Measurements from ENCODE around the gene FEM1C. TPM values are rescaled to one million over a fixed set of nuclear protein-coding genes. Genes with fewer than 3 reads are reported as not detected.

The FEM1C gene
- total RNA-seq, 1 experiment from 2014 or later, result 10.3 TPM

- Mint-ChIP-seq H3K27me3 (ENCODE audit: insufficient read depth, unreplicated experiment) (no peaks in the 10 kb centered on the region), H3K9me3 (ENCODE audit: unreplicated experiment) (no peaks in the 10 kb centered on the region), H3K4me1 (ENCODE audit: insufficient read depth, unreplicated experiment) (peaks cover 73% of the 10 kb centered on the region), H3K27ac (ENCODE audit: low read depth, unreplicated experiment) (no peak overlapping the region), H3K4me3 (ENCODE audit: unreplicated experiment) (no peak overlapping the region), H3K36me3 (ENCODE audit: insufficient read depth, unreplicated experiment) (peaks cover 57% of the 10 kb centered on the region)
- TF ChIP-seq CTCF (IDR thresholded peaks at IDR 0.05; ENCODE audit: unreplicated experiment), result no peak
- intact Hi-C loops (cut with micrococcal nuclease), result no loop called here
- DNase-seq (ENCODE audit: unreplicated experiment), result no peak
- ChIA-PET CTCF (interaction anchor here (0.6 kb wide), 1 partner anchor 197 kb away, joined by 3 read pairs; no protein-coding TSS in a partner anchor), POLR2A (interaction anchor here (1.2 to 2.0 kb wide), 3 partner anchors 8 to 64 kb away, joined by 3 to 32 read pairs (median 5); partner anchors contain the start of gene FEM1C)
- BruUV-seq (replicated peaks), result no TSS peak
Observed at GRCh38 chr5:115535479-115536035, 9.0 kb downstream of the FEM1C start.

GRCh38 chr5:115532517-115532916, 12.1 kb downstream of the FEM1C start:
- TF ChIP-seq CTCF (IDR thresholded peaks at IDR 0.05; ENCODE audit: unreplicated experiment), result no peak
- DNase-seq (ENCODE audit: unreplicated experiment), result no peak
- POLR2A ChIA-PET, result interaction anchor here (0.5 to 2.4 kb wide), 8 partner anchors 11 to 935 kb away, joined by 3 to 24 read pairs (median 3); partner anchors contain the start of gene FEM1C

GRCh38 chr5:115531787-115532367, 12.7 kb downstream of the FEM1C start:
- TF ChIP-seq CTCF (IDR thresholded peaks at IDR 0.05; ENCODE audit: unreplicated experiment), result no peak
- H3K4me1 Mint-ChIP-seq (ENCODE audit: insufficient read depth, unreplicated experiment), result peaks cover 47% of the 10 kb centered on the region
- no peaks in the 10 kb centered on the region for H3K27me3 Mint-ChIP-seq (ENCODE audit: insufficient read depth, unreplicated experiment)
- DNase-seq (ENCODE audit: unreplicated experiment), result no peak
- ChIA-PET POLR2A (interaction anchor here (0.6 to 2.4 kb wide), 8 partner anchors 9 to 300 kb away, joined by 3 to 24 read pairs (median 3); partner anchors contain the start of gene FEM1C), CTCF (interaction anchor here (0.6 to 1.1 kb wide), 2 partner anchors 59 to 235 kb away, joined by 3 read pairs; no protein-coding TSS in a partner anchor)
- peaks cover 58% of the 10 kb centered on the region for H3K36me3 Mint-ChIP-seq (ENCODE audit: insufficient read depth, unreplicated experiment)
- no peak overlapping the region for H3K4me3 Mint-ChIP-seq (ENCODE audit: unreplicated experiment)
- BruUV-seq (replicated peaks), result no TSS peak
- intact Hi-C loops (cut with micrococcal nuclease), result no loop called here
- H3K9me3 Mint-ChIP-seq (ENCODE audit: unreplicated experiment), result no peaks in the 10 kb centered on the region
- no peak overlapping the region for H3K27ac Mint-ChIP-seq (ENCODE audit: low read depth, unreplicated experiment)

More at GRCh38 chr5:115532517-115532916, 12.1 kb downstream of the FEM1C start:
- Mint-ChIP-seq H3K27me3 (ENCODE audit: insufficient read depth, unreplicated experiment) (no peaks in the 10 kb centered on the region), H3K4me1 (ENCODE audit: insufficient read depth, unreplicated experiment) (peaks cover 53% of the 10 kb centered on the region), H3K9me3 (ENCODE audit: unreplicated experiment) (no peaks in the 10 kb centered on the region), H3K36me3 (ENCODE audit: insufficient read depth, unreplicated experiment) (peaks cover 58% of the 10 kb centered on the region), H3K4me3 (ENCODE audit: unreplicated experiment) (no peak overlapping the region), H3K27ac (ENCODE audit: low read depth, unreplicated experiment) (peak overlapping the region; percentile 59)
- BruUV-seq (replicated peaks), result no TSS peak
- intact Hi-C loops (cut with micrococcal nuclease), result no loop called here
- CTCF ChIA-PET, result interaction anchor here (0.6 kb wide), 1 partner anchor 235 kb away, joined by 3 read pairs; no protein-coding TSS in a partner anchor

GRCh38 chr5:115531380-115531779, 13.2 kb downstream of the FEM1C start:
- Mint-ChIP-seq H3K4me3 (ENCODE audit: unreplicated experiment) (no peak overlapping the region), H3K27ac (ENCODE audit: low read depth, unreplicated experiment) (no peak overlapping the region), H3K4me1 (ENCODE audit: insufficient read depth, unreplicated experiment) (peaks cover 42% of the 10 kb centered on the region), H3K27me3 (ENCODE audit: insufficient read depth, unreplicated experiment) (no peaks in the 10 kb centered on the region), H3K9me3 (ENCODE audit: unreplicated experiment) (no peaks in the 10 kb centered on the region), H3K36me3 (ENCODE audit: insufficient read depth, unreplicated experiment) (peaks cover 58% of the 10 kb centered on the region)
- TF ChIP-seq CTCF (IDR thresholded peaks at IDR 0.05; ENCODE audit: unreplicated experiment), result no peak
- no TSS peak for BruUV-seq (replicated peaks)
- no peak for DNase-seq (ENCODE audit: unreplicated experiment)
- ChIA-PET CTCF (interaction anchor here (1.1 kb wide), 1 partner anchor 59 kb away, joined by 3 read pairs; no protein-coding TSS in a partner anchor), POLR2A (interaction anchor here (1.0 to 2.4 kb wide), 4 partner anchors 9 to 124 kb away, joined by 3 to 24 read pairs (median 4); partner anchors contain the start of gene FEM1C)
- intact Hi-C loops (cut with micrococcal nuclease), result no loop called here

Measured in MCF 10A (cell line).